IPS-15b (cell line): Measurements from ENCODE around the gene MYO10.

Experiments
- H3K27me3 ChIP-seq: one replicate; pipeline ENCODE4 v1.6.1; 2013; ENCODE audit warnings: low read length; ENCODE audit not compliant: control insufficient read depth, insufficient read depth
- H3K36me3 ChIP-seq: one replicate; pipeline ENCODE4 v1.6.1; 2013; ENCODE audit warnings: low read length; ENCODE audit not compliant: control insufficient read depth, insufficient read depth
- H3K4me1 ChIP-seq: one replicate; pipeline ENCODE4 v1.6.1; 2013; ENCODE audit warnings: mild to moderate bottlenecking, low read length; ENCODE audit not compliant: control insufficient read depth, insufficient read depth
- H3K4me3 ChIP-seq: one replicate; pipeline ENCODE4 v1.5.1; 2013; ENCODE audit warnings: low read depth, low read length
- H3K9ac ChIP-seq: one replicate; pipeline ENCODE4 v1.6.1; 2013; ENCODE audit warnings: low read depth, mild to moderate bottlenecking, low read length
- H3K9me3 ChIP-seq: one replicate; pipeline ENCODE4 v1.6.1; 2013; ENCODE audit warnings: mild to moderate bottlenecking, low read length; ENCODE audit not compliant: control insufficient read depth, insufficient read depth

MYO10 gene

DNA sequence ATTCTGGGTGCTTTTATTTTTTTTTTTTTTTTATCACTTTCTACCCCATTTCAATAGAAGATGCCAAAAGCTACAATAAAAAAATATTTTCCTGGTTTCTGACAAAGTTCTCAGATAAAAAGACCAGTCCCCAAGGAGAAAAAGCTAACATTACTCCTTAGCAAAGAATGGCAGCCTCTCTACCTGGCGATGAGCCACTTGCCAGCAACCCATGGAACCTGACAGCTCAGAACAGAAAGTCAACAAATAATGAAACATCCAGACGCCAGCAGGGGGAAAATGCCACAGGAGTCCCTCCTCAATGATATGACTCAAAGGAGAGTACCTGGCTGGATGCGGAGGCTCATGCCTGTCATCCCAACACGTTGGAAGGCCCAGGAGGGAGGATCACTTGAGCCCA, 123.2 kb downstream of the MYO10 start:
- no peaks in the 10 kb centered on the region for H3K36me3 ChIP-seq
- H3K27me3 ChIP-seq = no peaks in the 10 kb centered on the region
- no peaks in the 10 kb centered on the region for H3K9me3 ChIP-seq
- H3K4me1 ChIP-seq = peaks cover 2% of the 10 kb centered on the region
- no peak overlapping the region for H3K9ac ChIP-seq
- H3K4me3 ChIP-seq = no peak overlapping the region

DNA sequence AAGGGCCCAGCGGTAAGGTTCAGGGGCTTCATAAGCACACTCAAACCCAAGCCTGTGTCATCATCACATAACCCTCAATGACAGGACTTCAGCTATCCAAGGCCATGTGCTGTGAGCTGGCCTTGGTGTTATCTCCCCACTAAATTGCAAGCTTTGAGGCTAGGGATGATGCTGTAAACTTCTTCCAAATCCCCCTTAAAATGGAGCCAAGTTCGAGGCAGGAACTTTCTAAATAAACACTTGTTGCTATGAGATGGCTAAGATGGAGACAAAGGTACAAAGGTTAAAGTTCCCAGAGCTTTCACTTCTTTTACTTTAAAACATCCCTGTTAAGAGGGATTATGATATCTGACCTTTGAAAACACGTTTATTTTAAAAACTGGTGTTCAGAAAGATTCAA, 123.6 kb downstream of the MYO10 start:
- Histone ChIP-seq H3K9me3 (no peaks in the 10 kb centered on the region), H3K9ac (no peak overlapping the region), H3K4me1 (peaks cover 2% of the 10 kb centered on the region), H3K4me3 (no peak overlapping the region), H3K36me3 (no peaks in the 10 kb centered on the region), H3K27me3 (no peaks in the 10 kb centered on the region)

DNA sequence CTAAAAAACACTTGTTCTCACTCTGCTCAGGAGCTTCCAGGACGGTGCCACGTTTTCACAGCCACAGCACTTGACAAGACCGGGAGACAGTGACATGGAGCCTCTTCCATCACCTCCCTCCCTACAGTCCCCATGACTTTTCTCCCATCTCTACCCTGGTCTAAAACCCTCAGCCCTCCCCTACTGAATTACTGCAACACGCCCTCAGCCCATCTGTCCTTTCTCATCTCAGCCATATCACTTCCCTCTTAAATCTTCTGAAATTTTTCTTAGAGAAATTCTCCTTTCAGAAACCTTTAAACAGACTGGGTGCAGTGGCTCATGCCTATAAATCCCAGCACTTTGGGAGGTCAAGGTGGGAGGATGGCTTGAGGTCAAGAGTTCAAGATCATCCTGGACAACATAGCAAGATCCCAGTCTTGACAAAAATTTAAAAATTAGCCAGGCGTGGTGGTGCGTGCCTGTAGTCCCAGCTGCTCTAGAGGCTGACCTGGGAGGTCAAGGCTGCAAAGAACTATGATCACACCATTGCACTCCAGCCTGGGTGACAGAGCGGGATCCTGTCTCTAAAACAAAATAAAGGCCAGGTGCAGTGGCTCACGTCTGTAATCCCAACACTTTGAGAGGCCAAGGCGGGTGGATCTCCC, 125.8 kb downstream of the MYO10 start:
- no peaks in the 10 kb centered on the region for H3K27me3 ChIP-seq
- H3K4me3 ChIP-seq = no peak overlapping the region
- H3K4me1 ChIP-seq = peaks cover 4% of the 10 kb centered on the region
- no peaks in the 10 kb centered on the region for H3K9me3 ChIP-seq
- H3K9ac ChIP-seq = no peak overlapping the region
- H3K36me3 ChIP-seq = no peaks in the 10 kb centered on the region

DNA sequence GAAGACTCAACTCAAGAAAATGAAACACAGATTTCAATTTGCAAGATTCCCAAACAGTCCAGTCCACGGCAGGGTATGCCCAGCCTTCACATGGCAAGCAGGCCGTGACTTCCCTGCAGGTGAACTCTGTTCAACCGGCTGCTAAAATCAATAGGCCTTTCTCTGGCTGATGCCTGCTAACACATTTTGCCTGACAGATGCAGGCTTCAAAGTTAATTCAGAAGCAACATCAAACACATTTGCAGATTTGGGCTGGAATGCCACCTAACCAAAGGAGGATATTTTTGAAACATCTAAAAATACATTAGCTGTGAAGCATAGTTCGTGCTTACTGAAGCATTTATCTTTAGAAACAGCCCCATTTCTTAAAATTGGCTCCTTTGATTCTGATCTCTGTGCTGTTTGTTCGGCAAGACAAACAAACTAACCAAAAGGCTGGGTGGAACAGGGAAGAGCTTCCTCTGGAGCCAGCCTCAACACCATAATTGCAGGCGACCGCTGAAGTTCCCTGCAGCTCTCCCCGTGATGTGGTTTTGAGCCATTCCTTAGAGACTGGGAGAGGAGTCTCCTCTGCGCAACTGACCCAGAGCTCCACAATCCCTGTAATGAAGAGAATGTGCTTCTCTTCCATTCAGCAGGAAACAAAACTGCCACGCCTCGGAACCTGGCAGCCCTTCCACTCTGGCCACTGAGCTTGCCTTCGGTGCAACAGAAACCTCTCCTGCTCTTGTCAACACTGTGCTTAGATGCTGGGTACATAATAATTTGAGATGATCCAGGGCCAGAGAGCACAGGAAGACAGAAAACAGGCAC, 126.5 kb downstream of the MYO10 start:
- Histone ChIP-seq H3K27me3 (no peaks in the 10 kb centered on the region), H3K9me3 (no peaks in the 10 kb centered on the region), H3K4me3 (no peak overlapping the region), H3K36me3 (no peaks in the 10 kb centered on the region), H3K9ac (peak overlapping the region; percentile 37), H3K4me1 (peaks cover 4% of the 10 kb centered on the region)

DNA sequence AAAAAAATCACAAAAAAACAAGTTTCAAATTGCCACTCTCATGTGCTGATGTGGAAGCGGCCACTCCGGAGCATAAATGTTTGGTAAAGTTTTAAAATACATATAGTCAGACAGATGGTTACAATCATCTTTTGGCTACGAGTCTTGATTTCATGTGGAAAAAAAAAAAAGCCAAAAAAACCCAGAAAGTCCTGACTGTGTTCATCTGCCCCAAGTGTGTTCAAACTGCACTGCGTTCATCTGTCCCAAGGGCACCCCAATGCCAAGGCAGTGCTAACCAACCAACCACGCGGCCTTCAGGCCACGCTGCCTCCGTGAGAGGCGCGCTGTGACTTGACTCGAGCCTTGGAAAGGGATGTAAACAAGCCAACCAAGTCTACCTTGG, 127.1 kb downstream of the MYO10 start:
- Histone ChIP-seq H3K27me3 (no peaks in the 10 kb centered on the region), H3K9me3 (no peaks in the 10 kb centered on the region), H3K4me3 (no peak overlapping the region), H3K9ac (no peak overlapping the region), H3K4me1 (peaks cover 4% of the 10 kb centered on the region), H3K36me3 (no peaks in the 10 kb centered on the region)

DNA sequence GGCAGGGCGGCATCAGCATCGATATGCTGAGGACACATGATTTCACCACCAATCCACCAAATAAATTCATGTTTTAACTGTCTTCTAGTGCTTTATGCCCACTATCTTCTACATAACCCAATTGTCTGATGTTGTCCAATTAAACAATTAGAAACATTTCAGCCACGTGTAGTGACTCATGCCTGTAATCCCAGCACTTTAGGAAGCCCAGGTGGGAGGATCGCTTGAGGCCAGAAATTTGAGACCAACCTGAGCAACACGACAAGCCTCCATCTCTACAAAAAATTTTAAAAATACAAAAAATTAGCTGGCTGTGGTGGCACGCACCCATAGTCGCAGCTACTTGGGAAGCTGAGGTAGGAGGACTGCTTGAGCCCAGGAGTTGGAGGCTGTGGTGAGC, 128.1 kb downstream of the MYO10 start:
- Histone ChIP-seq H3K4me3 (no peak overlapping the region), H3K9ac (no peak overlapping the region), H3K4me1 (peaks cover 4% of the 10 kb centered on the region), H3K36me3 (no peaks in the 10 kb centered on the region), H3K9me3 (no peaks in the 10 kb centered on the region), H3K27me3 (no peaks in the 10 kb centered on the region)

DNA sequence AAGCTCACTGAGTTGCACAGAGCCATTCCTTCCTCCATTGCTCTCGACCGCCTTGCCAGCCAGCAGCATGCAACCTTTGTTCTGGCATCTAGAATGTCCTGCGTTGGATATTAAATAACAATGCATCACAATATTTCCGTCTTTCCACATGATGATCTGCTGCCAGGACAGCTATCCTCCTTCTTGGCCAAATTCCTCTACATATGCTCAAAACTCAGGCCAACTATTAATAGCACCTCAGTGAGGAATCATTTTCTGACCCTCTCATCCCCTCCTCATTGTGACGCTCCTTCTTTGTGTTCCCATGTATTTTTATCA, 128.6 kb downstream of the MYO10 start:
- H3K9ac ChIP-seq = no peak overlapping the region
- no peaks in the 10 kb centered on the region for H3K9me3 ChIP-seq
- no peak overlapping the region for H3K4me3 ChIP-seq
- no peaks in the 10 kb centered on the region for H3K27me3 ChIP-seq
- peaks cover 4% of the 10 kb centered on the region for H3K4me1 ChIP-seq
- H3K36me3 ChIP-seq = no peaks in the 10 kb centered on the region

DNA sequence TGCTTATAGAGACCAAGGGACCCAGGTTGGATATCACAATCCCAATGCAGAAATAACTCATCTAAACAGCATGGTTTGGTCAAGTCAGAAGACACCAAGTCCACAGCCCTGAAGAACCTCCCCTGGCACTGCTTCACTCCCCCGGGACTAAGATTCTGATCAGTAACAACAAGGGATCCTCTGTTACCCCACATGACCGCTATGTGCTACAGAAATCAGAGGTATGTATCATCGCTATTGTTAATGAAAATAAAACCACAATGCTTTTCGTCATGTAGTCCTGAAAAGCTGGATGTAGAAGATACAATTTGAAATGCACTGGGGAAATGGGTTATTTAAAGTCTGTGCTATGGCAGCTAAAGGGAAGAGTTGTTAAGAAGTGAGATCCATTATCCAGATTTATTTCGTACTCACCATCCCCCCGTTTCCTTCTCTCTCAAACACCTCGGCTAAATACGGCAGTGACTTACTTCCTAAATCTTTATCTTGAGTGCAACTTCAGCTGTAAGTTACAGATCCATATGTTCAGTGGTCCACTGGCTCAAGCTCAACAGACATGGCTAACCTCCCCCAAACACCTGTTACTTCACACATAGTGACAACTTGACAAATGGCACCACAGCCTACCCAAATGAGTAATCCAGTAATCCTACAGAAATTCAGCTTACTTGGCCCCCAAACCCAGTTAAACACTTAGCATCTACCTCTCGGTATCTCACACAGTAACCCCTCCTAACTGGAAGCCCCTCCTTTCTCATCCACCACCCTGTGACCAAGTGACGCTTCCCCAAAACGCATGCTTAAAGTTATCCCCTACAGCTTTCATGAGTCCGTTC, 129.2 kb downstream of the MYO10 start:
- H3K4me3 ChIP-seq = no peak overlapping the region
- no peak overlapping the region for H3K9ac ChIP-seq
- H3K27me3 ChIP-seq = no peaks in the 10 kb centered on the region
- peaks cover 4% of the 10 kb centered on the region for H3K4me1 ChIP-seq
- no peaks in the 10 kb centered on the region for H3K9me3 ChIP-seq
- H3K36me3 ChIP-seq = no peaks in the 10 kb centered on the region

DNA sequence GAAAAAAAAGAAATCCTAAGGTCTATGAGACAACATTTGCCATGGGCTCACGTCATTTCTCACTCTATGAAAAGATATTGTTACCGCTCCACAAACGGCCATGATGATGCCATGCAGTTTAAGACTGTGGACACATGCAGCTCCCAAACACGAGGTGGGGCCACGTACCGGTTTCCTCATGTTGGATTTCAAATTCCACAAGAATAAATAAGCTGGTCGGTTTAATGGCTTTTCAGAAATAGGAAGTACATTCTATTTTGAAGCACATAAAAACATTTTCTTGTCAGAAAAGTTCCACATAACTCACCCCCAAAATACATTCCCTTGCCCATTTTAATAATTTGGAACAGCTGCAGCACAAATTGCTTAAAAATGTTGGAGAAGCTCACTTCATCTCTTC, 130.6 kb downstream of the MYO10 start:
- Histone ChIP-seq H3K36me3 (no peaks in the 10 kb centered on the region), H3K9ac (no peak overlapping the region), H3K9me3 (no peaks in the 10 kb centered on the region), H3K4me3 (no peak overlapping the region), H3K27me3 (no peaks in the 10 kb centered on the region), H3K4me1 (peaks cover 4% of the 10 kb centered on the region)

DNA sequence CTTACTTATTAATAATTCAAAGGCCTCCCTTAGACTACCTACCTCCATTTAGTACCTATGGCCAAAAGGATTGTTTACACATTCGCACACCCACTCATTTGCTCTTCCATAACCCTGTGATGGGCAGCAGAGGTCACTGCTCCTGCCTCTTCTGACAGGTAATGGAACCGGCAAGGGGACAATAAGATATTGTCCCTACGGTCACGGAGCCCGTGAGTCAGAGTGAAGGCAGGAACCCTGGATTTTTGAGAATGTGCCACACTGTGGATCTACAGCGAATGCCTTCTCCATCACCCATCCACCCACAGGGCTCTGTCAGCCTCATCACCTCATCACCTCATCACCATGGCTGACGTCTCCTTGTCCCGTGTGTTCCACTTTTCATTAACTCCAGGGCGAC, 132.3 kb downstream of the MYO10 start:
- Histone ChIP-seq H3K4me3 (no peak overlapping the region), H3K36me3 (no peaks in the 10 kb centered on the region), H3K4me1 (peaks cover 2% of the 10 kb centered on the region), H3K27me3 (no peaks in the 10 kb centered on the region), H3K9ac (no peak overlapping the region), H3K9me3 (no peaks in the 10 kb centered on the region)

DNA sequence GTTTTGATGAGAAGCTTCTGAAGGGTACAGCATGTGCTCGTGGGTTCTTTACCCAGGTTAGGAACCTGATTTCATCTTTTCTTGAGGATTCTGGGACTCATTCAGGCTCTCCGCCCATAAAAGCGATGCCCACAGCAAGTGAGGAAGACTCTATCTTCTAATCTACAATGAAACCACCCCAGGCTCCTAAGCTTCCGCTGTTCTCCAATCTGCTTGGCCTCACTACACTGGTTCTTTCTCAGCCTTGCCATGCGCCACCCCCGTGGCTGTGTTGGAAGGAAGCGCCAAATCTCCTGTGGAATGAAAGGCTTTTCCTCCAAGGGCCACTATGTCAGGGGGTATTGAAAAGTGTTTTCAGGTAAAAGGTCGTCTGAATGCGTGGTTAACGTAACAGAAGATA, 135.6 kb downstream of the MYO10 start:
- H3K4me3 ChIP-seq = no peak overlapping the region
- no peaks in the 10 kb centered on the region for H3K36me3 ChIP-seq

DNA sequence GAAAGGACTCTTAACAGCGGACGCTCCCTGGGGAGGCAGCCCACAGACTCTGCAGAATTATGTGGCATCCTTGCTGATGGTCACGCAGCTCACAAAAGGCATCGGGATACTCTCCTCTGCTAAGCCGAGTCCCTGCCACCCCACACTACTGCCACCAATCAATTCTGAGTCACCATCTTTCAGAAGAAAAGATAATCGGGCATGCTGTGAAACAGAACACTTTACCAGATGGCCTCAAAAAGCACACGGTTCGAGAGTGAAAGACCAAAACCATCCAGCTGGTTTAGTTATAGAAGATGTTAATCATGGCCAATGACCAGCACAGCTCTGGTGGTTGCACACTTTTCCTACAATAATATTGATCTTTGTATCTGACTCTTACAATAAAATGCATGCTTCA, 136.3 kb downstream of the MYO10 start:
- no peaks in the 10 kb centered on the region for H3K27me3 ChIP-seq
- no peak overlapping the region for H3K9ac ChIP-seq
- H3K9me3 ChIP-seq = no peaks in the 10 kb centered on the region
- no peaks in the 10 kb centered on the region for H3K4me1 ChIP-seq
- H3K4me3 ChIP-seq = no peak overlapping the region
- H3K36me3 ChIP-seq = no peaks in the 10 kb centered on the region

More for the DNA sequence above, 135.6 kb downstream of the MYO10 start:
- H3K9me3 ChIP-seq = no peaks in the 10 kb centered on the region
- no peak overlapping the region for H3K9ac ChIP-seq
- no peaks in the 10 kb centered on the region for H3K4me1 ChIP-seq
- H3K27me3 ChIP-seq = no peaks in the 10 kb centered on the region
